ENCODE data around the gene ATG7.
"Not testable (repeated sequence)": the region's sequence is repeated elsewhere in the genome, so short reads cannot be mapped to it uniquely, and the experiment has no call there.

Gene ATG7

DNA sequence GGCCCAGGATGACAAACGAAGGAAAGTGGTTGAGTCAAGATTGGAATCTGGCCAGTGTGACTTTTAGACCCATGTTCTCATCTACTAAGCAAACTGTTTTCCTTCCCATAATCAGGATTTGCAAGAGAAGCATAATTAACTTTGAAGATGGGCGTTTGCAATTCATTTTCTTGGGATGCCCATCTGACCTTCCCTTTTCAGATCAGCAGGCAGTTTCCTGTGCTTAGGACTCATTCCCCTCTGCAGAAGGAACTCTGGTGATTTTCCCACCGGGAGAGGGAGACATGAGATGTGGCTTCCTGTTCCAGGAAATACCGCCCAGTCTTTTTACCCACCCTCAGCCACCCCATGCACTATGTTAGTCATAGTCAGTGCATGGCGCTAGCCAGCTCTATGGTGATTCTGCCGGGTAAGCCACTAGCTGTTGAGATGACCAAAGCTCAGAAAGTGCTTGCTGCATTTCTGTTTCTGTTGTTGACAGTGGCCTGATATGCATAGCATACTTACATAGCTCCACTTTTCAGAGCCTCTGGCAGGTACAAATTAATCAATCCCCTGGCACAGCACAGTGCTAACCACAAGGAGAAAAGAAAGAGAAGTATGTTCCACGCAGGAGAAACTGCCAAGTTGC lies 242.1 kb downstream of the ATG7 start:
- DNase-seq = peak; percentile 84

DNA sequence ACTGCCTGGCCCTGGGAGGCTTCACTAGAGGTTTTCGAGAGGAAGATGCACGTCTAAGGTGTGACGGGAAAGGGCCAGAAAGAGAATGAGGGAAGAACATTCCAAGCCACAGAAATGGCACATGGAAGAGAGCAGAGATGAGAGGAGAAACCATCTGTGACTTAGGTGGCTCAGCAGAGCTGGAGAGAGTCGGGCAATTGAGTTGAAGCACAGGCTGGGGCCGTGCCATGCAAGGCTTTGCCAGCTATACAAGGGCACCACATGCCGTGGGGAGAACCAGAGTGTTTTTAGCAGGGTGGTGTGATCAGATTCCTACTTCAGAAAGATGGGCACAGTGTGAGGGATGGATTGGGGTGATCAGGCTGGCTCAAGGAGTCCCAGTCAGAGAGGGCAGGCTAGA lies 245.4 kb downstream of the ATG7 start:
- DNase-seq = no peak

DNA sequence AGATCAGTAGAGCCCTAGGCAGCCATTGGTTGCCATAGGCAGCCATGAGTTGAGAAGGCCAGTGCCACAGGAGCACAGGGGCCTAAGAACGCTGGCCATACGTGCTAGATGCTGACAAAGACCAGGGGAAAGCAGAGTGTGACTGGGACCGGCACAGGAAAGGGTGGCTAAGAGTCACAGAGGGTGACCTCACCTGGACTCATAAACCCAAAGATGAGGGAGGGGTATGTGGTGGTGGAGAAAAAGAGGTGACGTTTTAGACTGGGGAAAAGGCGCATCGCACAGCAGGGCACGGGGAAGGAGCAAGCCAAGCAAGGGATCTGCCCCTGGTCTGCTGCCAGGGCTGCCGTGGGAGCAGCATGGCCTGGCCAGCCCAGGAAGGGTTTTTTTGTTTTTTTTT lies 249.0 kb downstream of the ATG7 start:
- DNase-seq = no peak

DNA sequence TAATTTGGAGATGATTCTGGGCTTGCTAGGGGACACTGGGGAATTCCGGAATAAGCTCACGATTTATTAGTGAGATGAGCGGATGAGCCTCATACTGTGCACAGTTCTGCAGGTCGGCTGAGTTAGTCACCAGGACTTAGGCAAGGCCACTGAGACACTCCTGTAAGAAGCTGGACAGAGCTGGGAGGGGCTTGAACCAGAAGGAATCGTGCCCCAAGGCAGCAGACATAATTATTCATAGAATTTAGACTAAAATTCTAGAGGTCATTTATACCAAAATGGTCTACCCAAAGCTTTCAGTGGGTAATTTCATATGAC lies 250.2 kb downstream of the ATG7 start:
- no peak for DNase-seq

DNA sequence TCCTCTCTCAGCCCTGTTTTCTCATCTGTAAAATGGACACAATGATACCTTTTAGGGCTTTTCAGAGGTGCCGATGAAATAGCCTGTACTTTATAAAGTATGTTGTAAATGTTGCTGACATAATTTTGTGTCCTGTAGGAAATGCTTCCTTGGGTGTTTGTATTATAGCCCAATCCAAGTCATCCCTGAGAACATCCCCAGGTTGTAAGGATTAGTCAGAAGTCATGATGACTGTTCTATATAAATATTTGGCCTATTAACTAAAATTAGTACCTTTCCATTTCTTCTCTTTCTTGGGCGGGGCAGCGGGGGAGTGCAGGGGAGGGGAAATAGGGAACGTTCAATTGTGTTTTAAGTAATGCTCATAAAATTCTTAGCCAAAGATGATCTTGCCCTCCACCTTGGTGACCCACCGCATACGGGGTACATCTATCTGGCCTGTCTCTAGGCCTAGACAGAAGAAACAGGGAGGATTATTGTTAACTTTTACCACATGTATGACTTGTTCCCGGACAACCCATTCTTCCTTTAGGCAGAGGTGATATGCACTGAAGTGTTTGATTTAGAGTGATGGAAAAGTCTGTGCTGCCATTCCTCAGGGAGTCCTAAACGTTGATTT lies 250.9 kb downstream of the ATG7 start:
- DNase-seq = no peak

DNA sequence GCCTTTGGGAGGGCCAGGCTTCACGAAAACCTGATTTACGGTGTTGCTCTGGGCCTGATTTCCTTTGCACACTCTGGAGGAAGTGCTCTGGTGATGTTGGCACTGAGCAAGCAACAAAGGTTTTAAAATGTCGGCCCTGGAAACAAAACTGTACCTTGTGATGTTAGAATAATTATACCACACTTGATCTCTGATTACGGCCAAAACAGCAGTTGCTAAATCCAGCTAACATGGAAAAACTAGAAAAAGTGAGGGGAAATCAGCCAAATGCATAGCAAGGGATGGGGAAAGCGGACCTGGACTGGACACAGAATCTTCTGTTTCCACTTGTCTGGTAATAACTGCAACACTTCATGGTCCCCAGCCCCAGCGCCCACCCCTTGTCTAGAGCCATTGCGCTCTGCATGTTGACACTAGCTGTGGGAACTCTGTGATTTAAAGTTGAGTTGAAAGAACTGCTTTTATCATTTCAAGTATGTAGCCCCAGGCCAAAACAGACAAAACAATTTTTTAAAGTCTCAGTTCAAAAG lies 251.4 kb downstream of the ATG7 start:
- DNase-seq = no peak

DNA sequence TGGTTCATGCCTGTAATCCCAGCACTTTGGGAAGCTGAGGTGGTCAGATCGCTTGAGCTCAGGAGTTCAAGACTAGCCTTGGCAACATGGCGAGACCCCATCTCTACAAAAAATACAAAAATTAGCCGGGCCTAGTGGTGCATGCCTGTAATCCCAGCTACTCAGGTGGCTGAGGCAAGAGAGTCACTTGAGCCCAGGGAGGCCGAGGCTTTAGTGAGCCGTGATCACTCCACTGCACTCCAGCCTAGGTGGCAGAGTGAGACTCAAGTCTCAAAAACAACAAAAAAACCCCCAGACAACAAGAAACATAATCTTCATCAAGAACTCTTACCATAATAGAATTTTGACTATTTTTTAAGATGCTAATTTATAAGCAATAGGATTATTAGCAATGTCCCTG lies 253.9 kb downstream of the ATG7 start:
- not testable (repeated sequence) for DNase-seq

DNA sequence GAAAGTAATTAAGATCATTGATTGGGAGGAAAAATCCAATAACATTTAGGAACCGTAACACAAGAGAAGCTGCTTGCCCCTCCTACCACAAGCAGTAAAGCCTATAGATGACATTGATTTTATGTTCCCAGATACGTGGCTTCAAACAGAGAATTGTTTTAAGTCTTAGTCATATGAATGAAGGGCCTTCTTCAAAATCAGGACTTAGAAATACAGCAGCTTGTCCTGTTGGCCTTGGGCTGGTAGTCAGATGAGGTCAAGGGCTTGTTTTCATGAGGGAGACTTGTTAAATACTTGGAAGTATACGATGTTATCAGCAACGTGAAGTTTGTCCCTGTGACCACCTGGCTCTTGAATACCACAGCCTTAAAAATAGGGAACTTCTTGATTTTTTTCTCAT lies 257.1 kb downstream of the ATG7 start:
- DNase-seq = no peak

DNA sequence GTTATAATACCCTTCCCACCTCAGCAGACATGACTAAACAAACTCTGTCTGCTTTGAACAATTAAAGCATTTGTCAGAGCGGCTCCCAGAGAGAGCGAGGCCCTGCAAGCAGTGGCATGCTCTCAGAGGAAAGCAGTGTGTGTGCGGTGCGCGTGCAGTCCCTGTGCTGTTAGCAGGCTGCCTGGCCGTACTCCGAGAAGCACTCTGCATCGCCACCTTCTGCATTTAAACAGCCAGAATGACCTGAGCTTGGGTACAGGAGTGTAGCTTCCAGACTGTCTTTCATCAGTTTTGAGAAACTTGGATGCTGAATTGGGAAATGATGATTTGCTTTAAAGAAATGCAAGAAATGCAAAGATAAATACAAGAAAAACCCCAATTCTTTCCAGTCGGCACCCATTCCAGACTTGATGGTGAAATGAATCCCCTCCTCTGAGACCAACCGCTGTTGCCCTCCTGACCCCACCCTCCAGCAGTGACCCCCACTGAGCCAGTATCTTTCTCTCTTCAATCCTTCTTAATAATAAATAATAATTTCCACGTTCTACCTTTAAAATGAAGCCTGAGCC lies 258.0 kb downstream of the ATG7 start:
- DNase-seq = peak; percentile 73

DNA sequence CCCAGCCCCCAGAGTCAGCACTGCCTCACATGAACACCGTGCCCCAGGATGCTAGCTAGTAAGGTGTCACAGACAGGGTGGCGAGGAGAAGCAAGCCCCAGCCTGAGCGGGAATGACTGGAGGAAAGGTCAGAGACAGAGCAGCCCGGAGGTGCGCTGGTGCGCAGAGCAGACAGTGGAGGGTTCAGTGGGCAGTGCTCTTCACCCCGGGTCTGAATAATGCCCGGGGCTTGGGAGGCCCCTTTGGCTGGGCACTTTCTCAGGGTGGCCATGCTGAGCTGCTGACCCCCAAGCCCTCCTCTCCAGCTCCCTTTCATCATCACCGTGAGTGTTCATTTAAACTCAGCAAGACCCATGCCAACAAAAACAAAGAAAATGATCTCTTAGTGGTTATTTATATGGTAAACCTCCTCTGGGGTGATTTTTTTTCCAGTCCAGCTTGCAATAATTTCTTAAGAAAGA lies 260.8 kb downstream of the ATG7 start:
- DNase-seq = no peak

DNA sequence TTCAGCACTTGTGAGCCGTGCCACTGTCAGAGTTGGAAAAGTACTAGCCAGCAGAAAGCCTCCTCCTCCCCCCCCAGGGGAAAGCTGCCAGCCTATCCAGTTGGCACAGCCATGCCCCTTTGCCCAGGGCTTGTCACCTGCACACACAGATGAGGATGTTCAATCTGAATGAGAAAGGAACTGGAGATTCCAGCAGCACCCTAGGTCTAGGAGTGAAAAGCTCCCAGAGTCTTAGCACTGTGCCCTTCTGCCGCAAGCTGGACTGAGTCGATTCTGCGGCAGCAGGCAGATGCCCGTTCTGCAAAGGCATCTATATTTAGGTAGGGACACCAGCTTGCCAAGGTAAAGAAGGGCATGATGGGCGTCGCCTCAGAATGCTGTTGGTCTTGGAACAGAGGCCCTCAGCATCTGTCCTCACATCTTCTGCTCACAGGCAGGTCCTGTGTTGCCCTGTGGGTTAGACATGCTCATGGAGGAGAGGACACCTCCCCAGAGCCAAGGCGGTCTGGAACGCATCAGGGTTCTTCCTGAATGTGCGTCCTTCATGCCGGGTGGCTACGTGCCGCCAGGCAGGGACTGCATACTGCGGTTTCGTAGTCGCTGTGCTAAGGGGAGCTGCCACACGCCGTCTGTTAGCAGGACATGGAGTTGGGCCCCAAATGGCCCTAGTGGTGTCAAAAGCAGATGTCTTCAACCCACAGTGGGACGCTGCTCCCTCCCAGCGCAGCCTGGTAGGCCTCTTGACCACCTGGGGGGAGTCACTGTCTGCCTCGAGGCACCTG lies 262.0 kb downstream of the ATG7 start:
- no peak for DNase-seq

DNA sequence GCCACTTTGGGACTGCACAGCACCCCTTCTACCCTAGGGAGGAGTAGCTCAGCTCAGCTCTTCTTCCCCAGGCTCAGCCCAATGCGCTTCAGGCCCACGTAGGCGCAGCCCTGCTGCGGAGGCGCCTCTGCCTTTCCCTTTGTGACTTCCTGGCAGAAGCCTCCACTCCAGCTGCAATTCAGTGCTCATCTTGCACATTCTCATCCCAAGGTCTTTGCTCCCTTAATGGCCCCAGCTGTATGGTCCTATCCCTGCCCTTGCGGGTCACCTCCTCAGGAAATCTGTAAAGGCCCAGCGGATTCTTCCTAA lies 262.6 kb downstream of the ATG7 start:
- no peak for DNase-seq

DNA sequence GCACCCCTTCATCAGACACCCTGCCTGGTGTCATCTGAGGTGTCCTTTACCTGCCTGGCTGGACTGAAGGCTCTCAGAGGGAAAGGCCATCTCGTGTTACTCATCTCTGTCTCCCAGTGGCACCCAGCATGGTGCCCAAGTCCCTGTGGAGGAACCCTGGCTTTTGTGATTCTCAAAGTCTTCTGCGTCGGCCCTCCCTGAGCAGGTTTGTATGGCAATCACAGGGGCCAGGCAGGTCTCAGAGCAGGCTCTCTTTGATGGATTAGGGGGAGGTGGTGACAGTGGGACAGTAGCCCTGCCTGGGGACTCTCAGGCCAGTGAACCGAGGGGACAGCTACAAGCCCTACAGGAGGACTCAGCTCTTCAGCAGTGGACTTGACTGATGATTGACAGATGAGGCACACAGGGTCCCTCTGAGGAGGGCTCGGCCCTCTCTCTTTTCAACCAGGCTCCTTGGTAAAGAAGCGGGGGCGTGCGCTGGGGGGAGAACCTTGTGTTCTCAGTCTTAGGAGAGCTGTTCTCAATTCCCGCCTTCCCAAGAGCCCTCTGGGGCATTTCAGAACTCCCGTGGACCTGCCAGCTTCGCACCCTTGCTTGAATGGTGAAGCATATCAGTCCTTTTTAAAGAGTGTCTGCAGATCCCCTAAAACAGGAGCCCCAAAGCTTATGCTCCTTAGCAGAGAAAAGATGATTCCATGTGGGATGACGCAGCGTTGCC lies 263.2 kb downstream of the ATG7 start:
- DNase-seq = no peak

DNA sequence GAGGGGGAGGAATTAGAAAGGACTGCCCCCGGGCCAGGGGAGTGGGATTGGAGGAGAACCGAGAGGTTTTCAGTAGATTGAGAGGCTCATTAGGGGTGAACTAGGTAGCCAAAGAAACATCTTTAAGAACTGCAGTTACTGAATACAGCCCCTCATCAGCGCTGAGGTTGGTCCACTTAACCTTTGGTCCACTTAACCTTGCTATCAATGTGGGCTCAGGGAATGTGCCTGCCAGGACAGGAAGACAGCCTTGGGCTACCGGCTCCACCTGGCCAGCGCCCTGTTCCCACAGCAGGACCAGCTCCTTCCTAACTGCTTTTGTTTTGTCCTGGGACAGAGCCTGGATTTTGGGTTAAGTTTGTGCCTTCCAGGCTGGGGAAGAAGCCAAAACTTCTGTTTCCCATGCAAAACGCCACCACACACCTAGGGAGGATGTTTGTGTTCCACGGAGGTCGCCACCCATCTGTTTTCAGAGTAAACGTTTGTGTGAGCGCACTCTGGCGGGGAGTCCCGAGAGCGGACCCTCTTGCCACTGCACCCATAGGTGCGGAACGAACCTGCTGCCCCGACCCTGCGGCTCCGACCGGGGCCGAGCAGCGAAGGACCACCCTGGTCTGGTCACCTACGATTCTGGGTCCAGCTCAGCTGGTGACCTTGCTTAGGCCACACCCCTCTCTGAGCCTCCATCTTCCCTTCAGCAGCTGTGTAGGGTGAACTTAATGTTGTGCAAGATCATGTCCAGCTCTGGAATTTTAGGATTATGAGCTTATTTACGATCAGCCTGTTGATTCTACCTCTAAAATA lies 264.1 kb downstream of the ATG7 start:
- no peak for DNase-seq

DNA sequence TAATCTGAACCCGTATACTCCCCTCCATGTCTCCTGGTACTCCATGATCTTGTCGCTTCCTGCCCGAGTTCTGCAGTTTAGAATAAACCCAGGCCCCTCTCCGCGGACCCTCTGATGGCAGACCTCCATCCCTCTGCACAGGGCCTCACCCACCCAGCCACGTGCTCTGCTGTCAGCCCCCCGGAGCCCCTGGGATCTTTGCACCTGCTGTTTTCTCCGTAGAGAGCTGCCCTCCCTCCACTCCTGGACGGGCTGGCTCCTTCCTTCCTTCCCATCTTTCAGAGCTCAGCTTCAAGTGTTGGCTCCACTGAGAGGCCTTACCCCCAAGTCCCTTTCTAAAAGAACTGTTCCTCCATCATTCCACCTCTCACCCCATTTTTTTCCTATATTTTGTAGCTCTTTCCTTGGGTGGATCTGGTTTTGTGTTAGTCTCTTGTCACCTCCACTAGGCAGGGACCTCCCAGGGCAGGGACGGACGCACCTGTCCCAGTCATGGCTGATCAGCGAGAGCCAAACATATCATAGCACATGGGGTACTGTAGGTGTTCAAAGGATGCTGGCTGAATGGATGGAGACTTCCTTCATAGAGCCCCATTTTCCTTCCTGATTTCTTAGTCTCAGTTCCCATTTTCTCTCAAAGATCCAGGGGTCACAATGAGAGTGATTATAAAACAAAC lies 264.9 kb downstream of the ATG7 start:
- no peak for DNase-seq

DNA sequence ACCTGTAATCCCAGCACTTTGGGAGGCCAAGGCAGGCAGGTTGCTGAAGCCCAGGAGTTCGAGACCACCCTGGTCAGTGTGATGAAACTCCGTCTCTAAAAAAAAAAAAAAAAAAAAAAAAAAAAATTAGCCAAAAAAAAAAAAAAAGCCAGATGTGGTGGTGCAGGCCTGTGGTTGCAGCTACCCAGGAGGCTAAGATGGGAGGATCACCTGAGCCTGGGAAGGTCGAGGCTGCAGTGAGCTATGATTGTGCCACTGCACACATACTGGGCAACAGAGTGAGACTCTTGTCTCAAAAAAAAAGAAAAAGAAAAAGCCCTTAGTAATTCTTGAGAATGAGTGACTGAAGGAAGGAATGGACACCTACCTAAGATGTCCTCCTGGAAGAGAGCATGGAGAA lies 266.4 kb downstream of the ATG7 start:
- no peak for DNase-seq

DNA sequence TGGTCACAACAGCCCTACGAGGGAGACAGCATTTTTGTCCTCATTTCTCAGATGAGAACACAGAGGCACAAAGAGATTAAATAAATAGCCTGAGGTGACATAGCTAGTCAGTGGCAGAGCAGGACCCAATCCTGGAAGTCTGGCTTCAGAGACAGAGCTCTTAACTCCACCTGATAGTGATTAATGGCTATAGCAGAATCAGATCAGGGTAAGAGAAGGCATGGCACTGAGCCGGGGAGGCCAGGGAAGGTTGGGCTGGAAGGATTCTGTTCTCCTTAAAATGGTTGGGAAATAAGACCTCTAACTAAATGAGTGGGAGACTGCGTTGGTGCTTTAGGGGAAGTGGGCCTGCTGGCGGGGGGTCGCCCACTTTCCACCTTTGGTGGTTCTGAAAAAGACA lies 267.0 kb downstream of the ATG7 start:
- DNase-seq = no peak

DNA sequence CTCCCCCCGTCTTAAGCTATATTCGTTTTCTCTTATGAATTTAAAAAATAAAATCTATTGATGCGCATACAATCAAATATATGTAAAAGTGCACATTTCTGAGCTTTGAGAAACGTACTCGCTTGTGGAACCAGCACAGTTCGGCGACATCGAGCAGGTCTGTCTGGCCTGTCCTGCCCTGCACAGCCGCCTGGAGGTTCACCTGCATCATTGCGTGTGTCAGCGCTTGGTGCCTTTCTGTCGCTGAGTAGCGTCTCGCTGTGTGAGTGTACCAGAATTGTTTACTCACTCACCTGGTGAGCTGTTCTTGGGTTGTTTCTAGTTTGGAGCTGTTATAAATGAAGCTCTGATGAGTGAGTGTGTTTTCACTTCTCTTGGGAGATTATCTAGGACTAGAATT lies 267.5 kb downstream of the ATG7 start:
- DNase-seq = no peak

DNA sequence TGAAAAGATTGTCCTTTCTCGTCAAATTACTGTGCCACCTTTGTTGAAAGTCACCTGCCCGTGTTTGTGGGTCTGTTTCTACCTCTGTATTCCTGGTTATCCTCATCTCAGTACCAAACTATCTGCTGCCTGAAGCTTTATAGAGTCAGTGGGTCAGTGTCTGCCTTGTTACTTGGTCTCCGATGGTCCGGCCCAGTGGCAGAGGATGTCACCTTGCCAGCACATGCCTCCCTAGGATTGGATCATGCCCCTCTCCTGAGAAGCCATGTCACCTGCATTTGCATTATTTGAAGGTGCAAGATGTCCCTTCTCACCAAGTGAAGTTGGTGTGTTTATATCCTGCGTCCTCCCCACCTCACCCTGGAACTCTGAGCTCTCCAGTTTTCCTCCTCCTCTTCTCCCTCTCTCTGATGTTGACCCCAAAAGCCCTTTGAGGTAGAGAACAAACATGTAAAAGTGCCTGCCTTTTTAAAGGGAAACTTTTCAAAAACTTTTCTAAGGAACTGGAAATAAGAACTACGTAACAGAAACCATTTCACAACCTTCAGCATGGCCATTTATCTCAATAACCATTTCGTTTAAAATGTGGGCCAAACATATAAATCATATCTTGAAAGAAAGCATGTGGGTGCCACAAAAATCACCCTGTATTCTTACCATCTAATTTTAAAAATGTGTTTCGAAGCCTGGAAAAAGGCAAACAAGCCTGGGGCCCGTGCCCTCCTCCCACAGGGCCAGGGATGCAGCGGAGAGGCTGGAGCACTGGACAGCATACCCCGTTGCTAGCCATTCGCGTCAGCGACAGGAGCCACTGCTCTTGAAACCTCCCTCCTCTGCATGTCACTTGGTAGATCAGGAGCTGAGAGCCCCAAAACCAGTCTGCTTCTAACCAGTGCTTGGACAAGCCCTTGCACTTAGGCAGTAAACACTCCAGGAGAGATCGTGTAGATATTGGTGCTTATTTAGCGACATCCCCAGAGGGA lies 269.4 kb downstream of the ATG7 start:
- DNase-seq = no peak

DNA sequence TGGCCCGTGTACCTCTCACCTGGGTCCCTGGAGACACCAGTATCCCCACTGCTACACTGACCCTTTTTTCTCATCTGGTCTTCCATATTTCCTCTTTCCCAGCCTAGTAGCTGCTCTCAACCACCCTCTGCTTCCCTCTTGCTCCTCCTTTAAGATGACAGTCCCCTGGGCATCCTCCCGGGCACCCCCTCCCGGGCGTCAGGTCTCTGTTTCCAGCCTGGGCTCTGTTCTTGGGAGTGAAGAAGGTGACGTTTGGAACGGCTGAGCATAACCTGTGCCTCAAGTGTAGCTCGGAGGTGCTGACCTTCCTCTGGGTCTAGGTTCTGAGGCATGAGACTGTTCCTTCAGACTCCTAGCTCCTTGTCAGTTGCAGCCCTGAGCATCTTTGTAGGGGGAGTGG lies 270.4 kb downstream of the ATG7 start:
- DNase-seq = no peak

All from amniotic stem cell (primary cell).